ENCODE data around the gene CHRNA9. TPM values are rescaled to one million over a fixed set of nuclear protein-coding genes. Genes with fewer than 3 reads are reported as not detected.
"Not testable (repeated sequence)": the region's sequence is repeated elsewhere in the genome, so short reads cannot be mapped to it uniquely, and the experiment has no call there.

Gene CHRNA9
- total RNA-seq, 1 donor from 2014 or later = not detected

GRCh38 chr4:40292313-40292759, 42.8 kb upstream of the CHRNA9 start:
- Histone ChIP-seq H3K36me3 (no peaks in the 10 kb centered on the region), H3K27ac (no peak overlapping the region), H3K4me3 (no peak overlapping the region), H3K4me1 (no peaks in the 10 kb centered on the region), H3K9me3 (no peaks in the 10 kb centered on the region), H3K27me3 (no peaks in the 10 kb centered on the region)
- ATAC-seq (peak; percentile 68), DNase-seq (no peak)
- TF ChIP-seq, protein P1, sequence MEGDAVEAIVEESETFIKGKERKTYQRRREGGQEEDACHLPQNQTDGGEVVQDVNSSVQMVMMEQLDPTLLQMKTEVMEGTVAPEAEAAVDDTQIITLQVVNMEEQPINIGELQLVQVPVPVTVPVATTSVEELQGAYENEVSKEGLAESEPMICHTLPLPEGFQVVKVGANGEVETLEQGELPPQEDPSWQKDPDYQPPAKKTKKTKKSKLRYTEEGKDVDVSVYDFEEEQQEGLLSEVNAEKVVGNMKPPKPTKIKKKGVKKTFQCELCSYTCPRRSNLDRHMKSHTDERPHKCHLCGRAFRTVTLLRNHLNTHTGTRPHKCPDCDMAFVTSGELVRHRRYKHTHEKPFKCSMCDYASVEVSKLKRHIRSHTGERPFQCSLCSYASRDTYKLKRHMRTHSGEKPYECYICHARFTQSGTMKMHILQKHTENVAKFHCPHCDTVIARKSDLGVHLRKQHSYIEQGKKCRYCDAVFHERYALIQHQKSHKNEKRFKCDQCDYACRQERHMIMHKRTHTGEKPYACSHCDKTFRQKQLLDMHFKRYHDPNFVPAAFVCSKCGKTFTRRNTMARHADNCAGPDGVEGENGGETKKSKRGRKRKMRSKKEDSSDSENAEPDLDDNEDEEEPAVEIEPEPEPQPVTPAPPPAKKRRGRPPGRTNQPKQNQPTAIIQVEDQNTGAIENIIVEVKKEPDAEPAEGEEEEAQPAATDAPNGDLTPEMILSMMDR (IDR thresholded peaks at IDR 0.05) = no peak
- intact Hi-C loops (cut with DNase I) = no loop called here

GRCh38 chr4:40294339-40294738, 40.8 kb upstream of the CHRNA9 start:
- Histone ChIP-seq H3K27ac (no peak overlapping the region), H3K4me1 (no peaks in the 10 kb centered on the region), H3K4me3 (no peak overlapping the region), H3K27me3 (no peaks in the 10 kb centered on the region), H3K9me3 (no peaks in the 10 kb centered on the region), H3K36me3 (no peaks in the 10 kb centered on the region)
- no peak for ATAC-seq
- intact Hi-C loops (cut with DNase I) = no loop called here
- DNase-seq = no peak
- TF ChIP-seq, protein P1 (IDR thresholded peaks at IDR 0.05) = no peak

DNA sequence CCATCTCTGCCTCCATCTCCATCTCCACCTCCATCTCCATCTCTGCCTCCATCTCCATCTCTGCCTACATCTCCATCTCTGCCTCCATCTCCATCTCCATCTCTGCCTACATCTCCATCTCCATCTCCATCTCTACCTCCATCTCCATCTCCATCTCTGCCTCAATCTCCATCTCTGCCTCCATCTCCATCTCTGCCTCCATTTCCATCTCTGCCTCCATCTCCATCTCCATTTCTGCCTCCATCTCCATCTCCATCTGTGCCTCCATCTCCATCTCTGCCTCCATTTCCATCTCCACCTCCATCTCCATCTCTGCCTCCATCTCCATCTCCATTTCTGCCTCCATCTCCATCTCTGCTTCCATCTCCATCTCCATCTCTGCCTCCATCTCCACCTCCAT, 40.1 kb upstream of the CHRNA9 start:
- intact Hi-C loops (cut with DNase I); H3K27me3 ChIP-seq; ATAC-seq; H3K9me3 ChIP-seq; H3K4me3 ChIP-seq; H3K36me3 ChIP-seq; H3K27ac ChIP-seq; H3K4me1 ChIP-seq; DNase-seq: not testable (repeated sequence)

DNA sequence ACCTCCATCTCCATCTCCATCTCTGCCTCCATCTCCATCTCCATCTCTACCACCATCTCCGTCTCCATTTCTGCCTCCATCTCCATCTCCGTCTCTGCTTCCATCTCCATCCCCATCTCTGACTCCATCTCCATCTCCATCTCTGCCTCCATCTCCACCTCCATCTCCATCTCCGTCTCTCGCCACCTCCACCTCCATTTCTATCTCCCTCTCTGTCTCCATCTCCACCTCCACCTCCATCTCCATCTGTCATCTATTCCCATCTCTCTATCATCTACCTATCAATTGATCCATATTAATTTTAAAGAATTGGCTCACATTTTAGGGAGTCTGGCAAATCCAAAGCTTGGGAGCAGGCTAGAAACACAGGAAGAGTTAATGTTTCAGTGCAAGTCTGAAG, 39.6 kb upstream of the CHRNA9 start:
- DNase-seq = no peak
- Histone ChIP-seq H3K4me3 (no peak overlapping the region), H3K27ac (no peak overlapping the region), H3K36me3 (no peaks in the 10 kb centered on the region), H3K4me1 (no peaks in the 10 kb centered on the region), H3K9me3 (no peaks in the 10 kb centered on the region), H3K27me3 (no peaks in the 10 kb centered on the region)
- TF ChIP-seq, protein P1 (IDR thresholded peaks at IDR 0.05) = no peak
- intact Hi-C loops (cut with DNase I) = no loop called here
- ATAC-seq = no peak

DNA sequence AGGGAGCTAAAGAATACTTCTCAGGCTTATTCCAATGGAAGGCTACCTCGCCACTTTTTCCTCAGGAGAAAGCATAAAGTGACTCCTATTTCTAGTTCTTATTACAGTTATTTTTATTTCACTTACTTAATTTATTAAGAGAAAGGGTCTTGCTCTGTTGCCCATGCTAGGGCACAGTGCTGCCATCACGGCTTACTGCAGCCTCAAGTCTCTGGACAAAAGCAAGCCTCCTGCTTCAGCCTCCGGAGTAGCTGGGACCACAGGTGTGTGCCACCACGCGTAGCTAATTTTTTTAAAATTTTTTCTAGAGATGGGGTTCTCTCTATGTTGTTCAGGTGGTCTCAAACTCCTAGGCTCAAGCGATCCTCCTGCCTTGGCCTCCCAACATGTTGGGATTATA, 36.0 kb upstream of the CHRNA9 start:
- no peaks in the 10 kb centered on the region for H3K4me1 ChIP-seq
- no peak overlapping the region for H3K27ac ChIP-seq
- H3K27me3 ChIP-seq = no peaks in the 10 kb centered on the region
- no peaks in the 10 kb centered on the region for H3K36me3 ChIP-seq
- intact Hi-C loops (cut with DNase I) = no loop called here
- TF ChIP-seq, protein P1 (IDR thresholded peaks at IDR 0.05) = no peak
- DNase-seq (no peak), ATAC-seq (no peak)
- H3K9me3 ChIP-seq = no peaks in the 10 kb centered on the region
- no peak overlapping the region for H3K4me3 ChIP-seq

DNA sequence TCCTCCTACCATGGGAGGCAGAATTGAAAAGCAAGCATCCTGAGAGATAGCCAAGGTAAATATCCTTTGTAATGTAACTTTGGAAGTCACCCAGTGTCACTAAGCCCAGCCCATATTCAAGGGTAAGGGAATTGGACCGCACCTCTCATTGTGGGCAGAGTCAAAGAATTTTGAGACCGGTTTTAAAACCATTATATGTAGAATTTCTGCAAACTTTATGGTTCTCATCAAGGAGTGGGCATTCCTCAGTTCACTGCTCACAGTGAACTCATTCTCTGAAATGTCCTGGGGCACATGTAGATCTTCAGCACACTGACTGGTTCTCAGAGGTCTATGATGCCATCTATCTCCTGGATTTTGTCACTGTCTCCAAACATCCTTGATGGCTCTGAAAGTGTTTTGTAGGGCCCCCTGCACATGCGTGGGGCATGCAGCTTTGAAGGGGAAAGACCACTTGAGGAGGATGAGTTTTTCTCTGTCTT, 35.3 kb upstream of the CHRNA9 start:
- H3K4me3 ChIP-seq = no peak overlapping the region
- intact Hi-C loops (cut with DNase I) = loop anchor here (10.0 kb wide), 1 partner anchor 155 kb away; no protein-coding TSS in a partner anchor
- no peak for DNase-seq
- no peak for ATAC-seq
- no peaks in the 10 kb centered on the region for H3K36me3 ChIP-seq
- H3K9me3 ChIP-seq = no peaks in the 10 kb centered on the region
- no peaks in the 10 kb centered on the region for H3K27me3 ChIP-seq
- no peaks in the 10 kb centered on the region for H3K4me1 ChIP-seq
- H3K27ac ChIP-seq = no peak overlapping the region
- TF ChIP-seq, protein P1 (IDR thresholded peaks at IDR 0.05) = no peak
